K562 (cell line): Measurements from ENCODE around the gene CHMP2A. TPM values are rescaled to one million over a fixed set of nuclear protein-coding genes. Genes with fewer than 3 reads are reported as not detected.

ENCODE experiments used
- CBFA2T2 ChIP-seq: fragments of 450-650 bp; conservative IDR thresholded peaks from 2 replicates; pipeline ENCODE4 v1.6.1; 2017; ENCODE audit warnings: mild to moderate bottlenecking
- CUX1 ChIP-seq: fragments of 200-800 bp; sonication (Bioruptor generic); IDR thresholded peaks from 2 replicates; pipeline ENCODE4 v1.6.1; 2016; ENCODE audit warnings: missing genetic modification characterization, missing compliant biosample characterization
- DACH1 ChIP-seq: fragments of 450-650 bp; IDR thresholded peaks from 2 replicates; pipeline ENCODE4 v1.6.1; 2018; ENCODE audit not compliant: partially characterized antibody
- DPF2 ChIP-seq: fragments of 450-650 bp; IDR thresholded peaks from 2 replicates; pipeline ENCODE4 v1.6.1; 2016
- FOSL1 ChIP-seq: fragments of 200-800 bp; sonication (Bioruptor generic); conservative IDR thresholded peaks from 2 replicates; pipeline ENCODE4 v1.6.1; 2016; ENCODE audit warnings: missing genetic modification characterization, missing compliant biosample characterization
- GABPB1 ChIP-seq: sonication (generic); formaldehyde crosslinking; IDR thresholded peaks from 2 replicates; pipeline ENCODE4 v1.8.0; 2022; ENCODE audit warnings: mild to moderate bottlenecking, missing genetic modification reagents
- HDAC2 ChIP-seq: fragments of 450-650 bp; IDR thresholded peaks from 2 replicates; pipeline ENCODE4 v1.6.1; 2016; ENCODE audit warnings: mild to moderate bottlenecking
- L3MBTL2 ChIP-seq: fragments of 450-650 bp; IDR thresholded peaks from 2 replicates; pipeline ENCODE4 v1.6.1; 2016; ENCODE audit warnings: mild to moderate bottlenecking, moderate library complexity
- MAZ ChIP-seq, 2 experiments: fragments of 450-650 bp in 1 of 2; sonication (generic) in 1 of 2; formaldehyde crosslinking; IDR thresholded peaks in 1 of 2; conservative IDR thresholded peaks in 1 of 2; 2 replicates each; pipeline versions ENCODE4 v1.4.0 to v1.5.0; 2020; ENCODE audit warnings: mild to moderate bottlenecking in 1 of 2, missing genetic modification reagents in 1 of 2
- MTA3 ChIP-seq: fragments of 450-650 bp; formaldehyde crosslinking; IDR thresholded peaks from 2 replicates; pipeline ENCODE4 v1.6.1; 2017; ENCODE audit warnings: mild to moderate bottlenecking, borderline replicate concordance
- MYNN ChIP-seq, 2 experiments: sonication (generic); formaldehyde crosslinking in 1 of 2; IDR thresholded peaks; 2 replicates each; pipeline versions ENCODE4 v1.5.0 to v1.6.1; 2016 to 2020; ENCODE audit warnings: antibody characterized with exemption in 1 of 2, missing genetic modification reagents in 1 of 2
- NFIX ChIP-seq: fragments of 250-450 bp; sonication (Bioruptor Pico); IDR thresholded peaks from 2 replicates; pipeline ENCODE4 v1.4.0; 2020; ENCODE audit warnings: low read depth, mild to moderate bottlenecking, moderate library complexity
- PCBP2 ChIP-seq: fragments of 200-400 bp; formaldehyde crosslinking; IDR thresholded peaks from 2 replicates; pipeline ENCODE4 v1.6.1; 2018; ENCODE audit warnings: low read length, low read depth, mild to moderate bottlenecking, moderate library complexity; ENCODE audit not compliant: poor library complexity, severe bottlenecking
- RCOR1 ChIP-seq, 2 experiments: IDR thresholded peaks; 2 replicates each; pipeline ENCODE4 v1.6.1; 2012; ENCODE audit warnings: low read depth in 2 of 2, low read length in 2 of 2, borderline replicate concordance in 1 of 2, improper control_type of control experiment in 1 of 2
- SMAD3 ChIP-seq: fragments of 450-650 bp; formaldehyde crosslinking; conservative IDR thresholded peaks from 2 replicates; pipeline ENCODE4 v1.4.0; 2020; ENCODE audit warnings: mild to moderate bottlenecking
- STAT5B ChIP-seq: fragments of 250-450 bp; sonication (Bioruptor Pico); IDR thresholded peaks from 2 replicates; pipeline ENCODE4 v1.8.0; 2021; ENCODE audit warnings: mild to moderate bottlenecking, inconsistent platforms
- TARDBP ChIP-seq: fragments of 450-650 bp; IDR thresholded peaks from 2 replicates; pipeline ENCODE4 v1.6.1; 2016
- TFE3 ChIP-seq: fragments of 450-650 bp; formaldehyde crosslinking; IDR thresholded peaks from 2 replicates; pipeline ENCODE4 v1.4.0; 2020; ENCODE audit warnings: mild to moderate bottlenecking, mixed read lengths
- ZKSCAN8 ChIP-seq: fragments of 200-800 bp; sonication (Bioruptor generic); IDR thresholded peaks from 2 replicates; pipeline ENCODE4 v1.6.1; 2016; ENCODE audit warnings: missing genetic modification characterization, missing compliant biosample characterization
- ZNF584 ChIP-seq: fragments of 200-800 bp; sonication (Bioruptor generic); IDR thresholded peaks from 2 replicates; pipeline ENCODE4 v1.6.1; 2016; ENCODE audit warnings: low read depth, mild to moderate bottlenecking, missing genetic modification characterization, missing compliant biosample characterization
- ZNF644 ChIP-seq: fragments of 200-800 bp; sonication (Bioruptor generic); IDR thresholded peaks from 2 replicates; pipeline ENCODE4 v1.6.1; 2016; ENCODE audit warnings: low read depth, missing genetic modification characterization, missing compliant biosample characterization
- polyA plus RNA-seq, 8 experiments: library from polyadenylated mRNA; depleted of rRNA in 4 of 8; stranded (reverse) in 5 of 8; unstranded in 3 of 8; fragments of >200 nt; fragmentation: Nextera tagmentation in 2 of 8; fragmentation: Illumina TruSeq in 1 of 8; extraction: Ambion mirVana in 2 of 8; extraction: Trizol in 1 of 8; gene quantifications; 2 replicates each; pipeline versions ENCODE4 v1.2.1 to v1.2.3, GENCODE V29; 2011 to 2014; ENCODE audit warnings: inconsistent platforms in 1 of 8, missing spikeins in 1 of 8
- total RNA-seq, 7 experiments: library from RNA; depleted of rRNA in 6 of 7; stranded (reverse); fragments of >200 nt in 6 of 7; fragmentation: Illumina TruSeq in 2 of 7; extraction: Trizol in 2 of 7; gene quantifications; 2 replicates each; pipeline versions ENCODE4 v1.2.1 to v1.2.3, GENCODE V29; 2011 to 2021; ENCODE audit warnings: low replicate concordance in 1 of 7

The CHMP2A gene
- total and polyA plus RNA-seq, 9 of the 15 experiments (the other 6 are each of a cell fraction or from before 2014, with no cell fraction given), result 57.6 to 159 (median 87.2) TPM

GRCh38 chr19:58584498-58585441 is 29.9 kb upstream of the CHMP2A start (continued):
- TF ChIP-seq CUX1 (CRISPR knock-in tag), result peak; percentile 67; the same call in 1 of the 2 replicates
- 0 out of 2 replicates have a peak, but pooled peaks have one; percentile 11 for TF ChIP-seq GABPB1
- 0 out of 2 replicates have a peak, but pooled peaks have one; percentile 27 for TF ChIP-seq ZNF644 (tag)
- no peak for TF ChIP-seq PCBP2
- peak; percentile 78 to 79 for TF ChIP-seq MAZ (CRISPR knock-in tag; conservative IDR thresholded peaks at IDR 0.05 in 1 of 2, IDR thresholded peaks at IDR 0.05 in 1 of 2)
- TF ChIP-seq TFE3 (CRISPR knock-in tag), result no peak; the same call in 1 of the 2 replicates
- peak; percentile 80 for TF ChIP-seq CBFA2T2
- no peak for TF ChIP-seq STAT5B (CRISPR knock-in tag)
- TF ChIP-seq FOSL1, result peak; percentile 73
- 0 out of 2 replicates have a peak, but pooled peaks have one; percentile 34 for TF ChIP-seq ZKSCAN8
- TF ChIP-seq MYNN (IDR thresholded peaks at IDR 0.05), result peak; percentile 77
- no peak for TF ChIP-seq MYNN (CRISPR knock-in tag; IDR thresholded peaks at IDR 0.05)
- peak; percentile 44; the same call in 1 of the 2 replicates for TF ChIP-seq HDAC2
- TF ChIP-seq RCOR1 (IDR thresholded peaks at IDR 0.05; ENCODE audit: borderline replicate concordance in 1 of 2, low read depth in 2 of 2, low read length in 2 of 2), result peak in 1 of 2 experiments; percentile 71; a peak in 3 of 4 replicates
- peak; percentile 74 for TF ChIP-seq DPF2
- TF ChIP-seq L3MBTL2, result peak; percentile 80
- 0 out of 2 replicates have a peak, but pooled peaks have one; percentile 24 for TF ChIP-seq TARDBP
- TF ChIP-seq MTA3, result peak; percentile 46; the same call in 1 of the 2 replicates
- no peak for TF ChIP-seq NFIX
- TF ChIP-seq DACH1, result peak; percentile 41
- peak; percentile 60; the same call in 1 of the 2 replicates for TF ChIP-seq ZNF584 (CRISPR knock-in tag)
- TF ChIP-seq SMAD3 (CRISPR knock-in tag), result peak; percentile 71; the same call in 1 of the 2 replicates
